GM18505 (cell line): ENCODE data around the gene SULT1A1.
"Not testable (repeated sequence)": the region's sequence is repeated elsewhere in the genome, so short reads cannot be mapped to it uniquely, and the experiment has no call there.

ENCODE experiments used
- ATAC-seq: cut with Tn5 transposase; IDR thresholded peaks from one replicate; pipeline ENCODE4 v1.9.1; 2021; ENCODE audit not compliant: unreplicated experiment
- POLR2A ChIP-seq: IDR thresholded peaks from 4 replicates; pipeline ENCODE4 v1.6.1; 2011; ENCODE audit warnings: borderline replicate concordance; ENCODE audit not compliant: insufficient read depth, insufficient read length; ENCODE audit errors: extremely low read depth

SULT1A1 gene

DNA sequence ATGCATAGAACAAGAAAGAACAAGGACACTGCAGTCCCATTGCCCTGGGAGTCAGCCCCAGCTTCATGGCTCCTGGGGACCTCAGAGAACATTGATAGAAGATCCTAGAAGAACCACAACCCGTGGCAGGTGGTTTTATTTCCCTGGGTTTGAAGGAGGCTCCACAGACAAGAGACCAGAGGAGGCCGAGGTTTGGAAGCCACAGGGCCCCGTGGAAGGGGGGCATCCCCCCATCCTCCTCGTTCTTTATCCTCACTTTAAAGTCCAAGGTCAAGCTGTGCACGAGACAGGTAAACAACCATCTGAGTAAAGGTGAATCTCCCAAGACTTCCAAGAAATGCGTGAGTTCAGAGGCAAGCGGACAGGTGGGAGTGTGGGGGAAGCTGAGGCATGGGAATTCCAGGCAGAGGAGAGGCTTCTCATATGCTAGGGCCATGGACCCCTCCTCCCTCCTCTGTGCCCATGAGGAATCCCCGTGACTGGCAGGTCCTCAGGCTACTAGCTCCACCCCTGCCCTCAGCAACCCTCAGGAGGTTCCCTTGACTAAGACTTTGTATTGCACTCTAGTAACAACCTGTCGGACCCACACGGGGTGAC is 849 bp upstream of the SULT1A1 start:
- no peak for ATAC-seq
- no peak for TF ChIP-seq POLR2A

DNA sequence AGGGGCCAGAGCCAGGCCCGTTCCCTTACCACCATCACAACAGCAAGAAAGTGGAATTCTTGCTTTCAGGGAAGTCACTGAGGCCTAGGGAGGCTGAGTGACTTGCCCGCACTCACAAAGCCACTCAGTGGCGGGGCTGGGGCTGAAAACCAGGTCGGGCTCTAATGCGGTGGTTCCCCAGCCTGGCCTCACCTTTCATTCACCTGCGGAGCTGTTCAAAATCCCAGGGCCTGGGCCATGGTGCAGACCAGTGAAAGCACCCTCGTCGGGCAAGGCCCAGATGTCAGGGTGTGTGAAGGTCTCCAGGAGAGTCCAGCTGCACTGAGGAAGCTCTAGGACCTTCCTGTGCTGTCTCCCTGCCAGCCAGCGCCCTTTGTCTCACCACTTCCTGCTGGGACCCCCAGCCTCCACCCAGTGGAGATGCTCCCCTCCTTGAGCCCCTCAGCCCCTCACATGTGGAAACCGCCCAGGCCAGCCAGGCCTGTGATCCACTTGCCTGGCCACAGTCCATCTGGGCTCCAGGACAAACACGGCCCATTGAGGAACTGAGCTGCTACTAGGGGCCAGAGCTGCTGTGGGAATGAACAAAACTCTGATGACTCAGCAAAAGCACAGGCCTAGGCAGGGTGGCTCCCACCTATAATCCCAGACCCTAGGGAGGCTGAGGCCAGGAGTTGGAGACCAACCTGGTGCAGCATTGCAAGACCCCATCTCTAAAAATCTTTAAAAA is 812 bp downstream of the SULT1A1 start:
- ATAC-seq: not testable (repeated sequence)

GRCh38 chr16:28608496-28608808 is 1.4 kb downstream of the SULT1A1 start:
- ATAC-seq: not testable (repeated sequence)

DNA sequence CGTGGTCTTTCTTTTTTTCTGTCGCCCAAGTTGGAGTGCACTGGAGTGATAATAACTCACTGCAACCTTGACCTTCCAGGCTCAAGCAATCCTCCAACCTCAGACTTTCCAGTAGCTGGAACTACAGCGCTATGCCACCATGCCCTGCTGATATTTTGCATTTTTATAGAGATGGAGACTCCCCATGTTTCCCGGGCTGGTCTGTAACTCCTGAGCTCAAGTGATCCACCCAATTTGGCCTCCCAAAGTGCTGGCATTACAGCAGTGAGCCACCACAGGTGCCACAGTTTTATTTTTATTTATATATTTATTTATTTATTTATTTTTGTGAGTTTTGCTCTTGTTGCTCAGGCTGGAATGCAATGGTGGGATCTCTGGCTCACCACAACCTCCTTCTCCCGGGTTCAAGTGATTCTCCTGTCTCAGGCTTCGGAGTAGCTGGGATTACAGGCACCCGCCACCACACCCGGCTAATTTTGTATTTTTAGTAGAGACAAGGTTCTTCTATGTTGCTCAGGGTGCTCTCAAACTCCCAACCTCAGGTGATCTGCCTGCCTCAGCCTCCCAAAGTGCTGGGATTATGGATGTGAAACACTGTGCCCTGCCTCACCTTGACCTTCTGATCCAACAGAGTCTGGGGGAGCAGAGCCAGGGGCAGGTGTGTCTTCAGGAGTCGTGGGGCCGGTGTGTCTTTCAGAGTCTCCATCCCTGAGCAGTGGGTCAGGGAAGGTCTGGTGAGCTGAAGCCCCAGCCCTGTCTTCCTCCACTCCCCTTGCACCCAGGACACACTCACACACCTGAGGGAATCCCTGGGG is 2.0 kb downstream of the SULT1A1 start:
- ATAC-seq: not testable (repeated sequence)

DNA sequence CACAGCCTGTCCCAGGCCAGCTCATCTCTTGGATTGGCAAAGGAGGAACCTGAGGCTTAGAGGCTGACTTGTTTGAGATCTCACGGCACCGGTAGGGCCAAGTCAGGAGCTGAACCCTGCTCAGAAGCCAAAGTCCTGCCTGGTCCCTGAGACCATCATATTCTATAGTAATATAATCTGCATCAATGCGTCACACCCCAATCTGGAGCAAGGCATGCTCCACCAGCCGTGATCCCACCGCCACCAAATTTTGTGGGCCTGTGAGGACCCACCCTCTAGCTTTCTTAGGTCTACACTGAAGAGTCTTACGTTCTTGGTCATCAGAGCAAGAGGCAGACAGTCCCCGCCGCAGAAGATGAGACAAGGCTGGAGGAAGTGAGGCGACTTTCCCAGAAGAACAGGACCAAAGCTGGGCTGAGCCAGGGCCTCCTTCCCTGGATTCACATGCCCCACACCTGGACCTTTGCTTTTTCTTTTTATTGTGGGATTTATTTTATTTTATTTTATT is 2.7 kb downstream of the SULT1A1 start:
- ATAC-seq: no peak
- TF ChIP-seq POLR2A: no peak

DNA sequence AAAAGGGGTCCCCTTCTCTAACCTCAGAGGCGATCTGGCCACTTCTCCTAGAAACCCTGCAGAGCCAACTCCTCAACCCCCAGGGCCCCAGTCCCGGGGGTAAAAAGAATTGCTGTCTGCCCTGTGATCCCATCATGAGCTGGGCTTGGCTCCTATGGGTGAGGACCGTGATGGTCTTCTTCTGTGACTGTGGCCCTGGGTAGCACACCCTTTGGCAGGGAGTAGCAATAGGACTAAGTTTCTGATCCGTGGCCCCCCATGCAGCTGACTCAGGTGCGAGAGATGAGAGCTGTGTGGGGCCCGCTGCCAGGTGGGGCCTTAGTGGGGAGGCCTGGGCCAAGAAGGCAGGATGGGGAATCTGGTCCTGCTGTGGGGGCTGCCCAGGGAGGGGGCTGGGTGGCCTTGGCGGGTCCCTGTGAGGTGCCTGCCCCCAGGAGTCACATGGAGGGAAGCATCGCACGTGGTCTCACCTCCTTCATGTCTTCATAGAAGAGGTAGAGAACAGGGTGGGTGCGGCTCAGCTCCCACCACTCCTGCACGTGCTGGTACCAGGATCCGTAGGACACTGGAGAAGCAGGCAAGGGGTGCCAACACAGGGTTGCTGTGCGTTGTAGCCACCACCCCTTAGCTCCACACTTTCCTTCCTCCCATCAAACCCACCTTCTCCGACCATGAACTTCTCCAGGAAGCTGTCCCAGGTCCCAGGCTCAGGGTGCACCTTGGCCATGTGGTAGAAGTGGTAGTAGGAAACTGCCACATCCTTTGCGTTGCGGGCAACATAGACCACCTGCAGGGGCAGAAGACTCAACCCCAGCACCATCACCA is 3.3 kb downstream of the SULT1A1 start:
- ATAC-seq: no peak
- TF ChIP-seq POLR2A: no peak

- no peak for ATAC-seq
- TF ChIP-seq POLR2A: no peak
These were observed 5.7 kb downstream of the SULT1A1 start for GRCh38 chr16:28604186-28604565.

DNA sequence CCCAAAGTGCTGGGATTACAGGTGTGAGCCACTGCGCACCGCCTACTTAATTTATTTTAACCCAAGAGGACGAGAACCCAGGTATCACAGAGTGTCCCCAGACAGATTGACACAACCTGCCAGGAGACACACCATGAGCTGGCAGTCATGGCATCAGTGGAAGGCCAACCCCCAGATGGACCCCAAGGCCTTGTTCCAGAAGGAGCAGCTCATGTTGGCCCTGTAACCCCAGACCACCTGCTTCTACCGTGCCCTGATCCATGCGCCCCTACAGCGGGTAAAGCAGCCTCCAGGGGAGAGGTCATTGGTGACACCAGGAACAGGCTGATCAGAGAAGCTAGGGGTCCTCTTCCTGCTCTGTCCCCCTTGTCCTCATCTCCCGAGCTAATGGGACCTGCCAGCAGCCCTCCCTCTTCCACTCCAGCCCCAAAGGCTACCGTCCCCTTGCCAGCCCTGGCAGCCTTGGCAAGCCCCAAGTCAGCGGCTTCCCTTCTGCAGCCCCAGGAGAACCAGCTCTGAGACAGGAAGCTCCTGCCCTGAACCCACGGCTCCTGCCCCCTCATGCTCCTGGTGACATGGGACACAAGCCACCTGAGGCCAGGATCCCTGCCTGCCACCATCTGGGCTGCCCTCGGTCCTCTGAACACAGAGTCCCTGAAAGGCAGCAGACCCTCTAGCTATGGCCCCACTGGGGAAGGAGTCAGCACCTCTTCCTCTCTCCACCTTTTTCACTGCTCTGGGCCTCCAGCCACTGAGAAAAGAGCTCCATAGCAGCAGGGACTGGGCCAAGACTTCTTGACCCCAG is 6.3 kb downstream of the SULT1A1 start:
- no peak for ATAC-seq
- no peak for TF ChIP-seq POLR2A

DNA sequence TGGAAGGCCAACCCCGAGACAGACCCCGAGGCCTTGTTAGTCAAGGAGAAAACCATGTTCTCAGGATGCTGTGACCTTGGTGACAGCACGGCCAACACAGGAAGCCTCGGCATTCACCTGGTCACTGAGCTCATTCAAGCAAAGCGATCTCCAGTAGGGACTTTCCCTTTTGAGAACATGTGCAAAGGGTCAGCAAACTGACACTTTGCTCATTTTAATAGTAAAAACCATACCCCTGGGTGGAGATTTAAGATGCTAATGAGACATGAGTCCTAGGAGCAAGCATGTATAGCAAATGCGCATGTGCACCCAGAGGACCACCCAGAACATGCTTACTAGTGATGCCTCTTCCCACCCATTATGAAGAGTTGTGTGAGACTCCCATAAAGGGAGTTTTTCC is 7.3 kb downstream of the SULT1A1 start:
- TF ChIP-seq POLR2A: no peak
- ATAC-seq: no peak

GRCh38 chr16:28602062-28602461 is 7.8 kb downstream of the SULT1A1 start:
- ATAC-seq: not testable (repeated sequence)

DNA sequence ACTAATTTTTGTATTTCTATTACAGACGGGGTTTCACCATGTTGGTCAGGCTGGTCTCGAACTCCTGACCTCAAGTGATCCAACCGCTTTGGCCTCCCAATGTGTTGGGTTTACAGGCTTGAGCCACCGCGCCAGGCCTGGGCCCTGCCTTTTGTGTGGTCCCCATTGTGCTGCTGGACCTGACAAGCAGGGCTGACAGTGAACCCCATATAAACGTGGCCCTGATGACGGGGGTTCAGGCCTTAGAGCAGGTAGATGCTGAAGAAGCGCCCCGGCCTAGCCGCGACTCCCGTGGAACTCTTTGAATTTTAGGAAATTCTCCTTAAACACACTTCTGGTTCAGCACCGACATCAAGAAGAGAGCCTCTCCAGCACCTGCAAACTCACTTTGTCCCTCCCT is 8.3 kb downstream of the SULT1A1 start:
- ATAC-seq: not testable (repeated sequence)

DNA sequence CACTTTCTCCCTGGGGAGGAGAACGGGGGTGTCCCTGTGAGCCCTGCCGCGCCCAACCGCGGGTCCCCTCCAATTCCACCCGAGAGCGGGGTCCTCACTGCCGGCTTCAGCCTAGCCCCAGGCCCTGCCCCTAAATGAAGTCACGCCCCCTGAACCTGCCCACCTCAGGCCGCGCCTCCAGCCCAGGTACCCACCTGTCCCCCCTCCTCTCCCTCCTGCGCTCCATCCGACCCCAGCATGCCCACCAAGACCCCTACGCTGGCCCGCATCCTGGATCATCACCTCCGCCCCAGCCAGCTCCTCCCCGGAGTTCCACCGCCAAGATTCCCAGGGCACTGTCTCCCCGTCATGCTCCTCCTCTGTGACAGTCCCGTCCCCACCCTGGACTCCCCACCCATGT is 8.9 kb downstream of the SULT1A1 start:
- not testable (repeated sequence) for ATAC-seq

DNA sequence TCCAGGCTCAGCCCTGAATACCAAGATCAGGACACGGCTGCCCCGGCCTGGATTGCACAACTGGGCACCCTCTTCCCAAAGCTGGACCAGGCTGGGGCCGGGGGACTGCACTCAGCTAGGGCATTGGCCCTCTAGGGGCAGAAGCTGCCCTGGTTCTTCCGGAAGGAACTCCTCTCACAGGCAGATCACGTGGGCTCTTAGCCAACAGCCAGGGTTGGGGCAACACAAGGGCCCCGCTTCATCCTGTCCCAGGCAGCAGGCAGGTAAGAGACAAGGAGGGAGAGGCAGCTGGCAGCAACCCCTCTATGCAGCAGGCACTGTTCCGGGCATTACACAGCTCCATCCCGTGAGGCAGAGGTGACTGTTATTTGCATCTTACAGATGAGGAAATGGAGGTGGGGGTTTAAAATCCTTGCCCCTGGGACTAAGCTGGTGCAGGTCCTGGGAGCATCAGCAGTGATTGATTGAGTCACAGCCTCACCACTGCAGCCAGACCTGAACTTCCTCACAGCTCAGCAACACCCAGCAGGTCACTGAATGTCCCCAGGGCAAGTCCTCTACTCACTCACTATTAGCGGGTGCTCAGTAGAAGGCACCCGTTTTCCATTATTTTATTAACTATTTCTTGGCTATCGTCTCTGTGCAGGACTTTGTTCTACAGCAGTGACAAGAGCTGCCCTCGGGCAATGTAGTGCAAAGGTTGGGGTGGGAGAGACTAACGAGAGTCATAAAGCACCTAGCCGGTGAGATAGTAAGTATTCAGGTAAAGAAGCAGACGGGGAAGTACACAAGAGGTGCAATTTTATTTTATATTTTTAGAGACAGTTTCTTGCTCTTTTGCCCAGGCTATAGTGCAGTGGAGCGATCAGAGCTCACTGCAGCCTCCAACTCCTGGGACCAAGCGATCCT is 10.2 kb downstream of the SULT1A1 start:
- ATAC-seq: not testable (repeated sequence)
